Sciatic nerve (tissue), 2 donors: ENCODE results near the gene AGAP3. TPM values are rescaled to one million over a fixed set of nuclear protein-coding genes. Genes with fewer than 3 reads are reported as not detected.

ENCODE experiments used
- ATAC-seq: fragments of 200-7000 bp; cut with Tn5 transposase; one replicate; pipeline ENCODE4 v1.9.1; 2020; ENCODE audit warnings: mild to moderate bottlenecking, moderate library complexity
- DNase-seq: peaks from one replicate; pipeline ENCODE4 v3.0.0-alpha.2; 2020; ENCODE audit warnings: low spot score
- intact Hi-C: fragments of 100-400 bp; cut with DNase I; formaldehyde crosslinking; loops from one replicate; pipeline ENCODE4 v1.14.2; 2022
- total RNA-seq: library from RNA; stranded (reverse); fragmentation: NEBNext Ultra II Directional; extraction: Animal tissue kit (Norgen Biotek cat#: 25700); gene quantifications from one replicate; pipeline ENCODE4 v1.2.1, GENCODE V29; 2021
- donor health status: DM: no; HTN: no; CAD: no.
- donor health status: DM: no; HTN: no; CAD: no.

The AGAP3 gene
- total RNA-seq, 1 donor from 2014 or later = 99.7 TPM

GRCh38 chr7:151138153-151138851 lies 52.0 kb downstream of the AGAP3 start:
- intact Hi-C loops = loop anchor here (5.0 kb wide), 1 partner anchor 34 kb away; no protein-coding TSS in a partner anchor
- DNase-seq (peak; percentile 47), ATAC-seq (no peak)

- ATAC-seq = no peak
- DNase-seq = peak; percentile 48
- intact Hi-C loops = loop anchor here (5.0 kb wide), 1 partner anchor 33 kb away; no protein-coding TSS in a partner anchor
Observed at GRCh38 chr7:151139071-151139790, 53.0 kb downstream of the AGAP3 start.

GRCh38 chr7:151139791-151140190 lies 53.5 kb downstream of the AGAP3 start:
- intact Hi-C loops = loop anchor here (5.0 kb wide), 1 partner anchor 33 kb away; no protein-coding TSS in a partner anchor
- ATAC-seq = no peak
- DNase-seq = peak; percentile 50

- DNase-seq = peak; percentile 34
- ATAC-seq = no peak
- intact Hi-C loops = no loop called here
Observed at GRCh38 chr7:151140826-151141225, 54.6 kb downstream of the AGAP3 start.

GRCh38 chr7:151141311-151141854 lies 55.1 kb downstream of the AGAP3 start:
- intact Hi-C loops = no loop called here
- no peak for ATAC-seq
- peak; percentile 51 for DNase-seq

GRCh38 chr7:151141855-151142685 lies 55.8 kb downstream of the AGAP3 start:
- peak; percentile 44 for DNase-seq

GRCh38 chr7:151142686-151143040 lies 56.4 kb downstream of the AGAP3 start:
- DNase-seq (peak; percentile 59), ATAC-seq (peak; percentile 20)
- intact Hi-C loops = no loop called here

More at GRCh38 chr7:151141855-151142685, 55.8 kb downstream of the AGAP3 start:
- ATAC-seq = no peak
- intact Hi-C loops = no loop called here

- intact Hi-C loops = no loop called here
- peak; percentile 45 for DNase-seq
- ATAC-seq = no peak
Observed at GRCh38 chr7:151143261-151144015, 57.2 kb downstream of the AGAP3 start.

- intact Hi-C loops = no loop called here
- ATAC-seq (no peak), DNase-seq (no peak)
Observed at GRCh38 chr7:151144387-151144786, 58.1 kb downstream of the AGAP3 start.

GRCh38 chr7:151146761-151147160 lies 60.5 kb downstream of the AGAP3 start:
- intact Hi-C loops = no loop called here
- no peak for ATAC-seq
- DNase-seq = no peak

GRCh38 chr7:151148319-151149259 lies 62.3 kb downstream of the AGAP3 start:
- intact Hi-C loops = no loop called here
- DNase-seq (peak; percentile 46), ATAC-seq (no peak)

- ATAC-seq (no peak), DNase-seq (peak; percentile 14)
- intact Hi-C loops = no loop called here
Observed at GRCh38 chr7:151150388-151150787, 64.1 kb downstream of the AGAP3 start.

GRCh38 chr7:151152643-151153513 lies 66.6 kb downstream of the AGAP3 start:
- ATAC-seq (no peak), DNase-seq (peak; percentile 41)
- intact Hi-C loops = no loop called here

GRCh38 chr7:151157645-151158329 lies 71.5 kb downstream of the AGAP3 start:
- intact Hi-C loops = no loop called here
- no peak for DNase-seq
- no peak for ATAC-seq

GRCh38 chr7:151161757-151162156 lies 75.5 kb downstream of the AGAP3 start:
- ATAC-seq (no peak), DNase-seq (no peak)
- intact Hi-C loops = no loop called here

GRCh38 chr7:151166629-151167196 lies 80.4 kb downstream of the AGAP3 start:
- ATAC-seq (no peak), DNase-seq (peak; percentile 55)
- intact Hi-C loops = no loop called here
